HG03575 (cell line): ENCODE measurements around the gene TBCEL.

Source experiments
- ATAC-seq: cut with Tn5 transposase; IDR thresholded peaks from one replicate; pipeline ENCODE4 v1.9.1; 2021; ENCODE audit not compliant: unreplicated experiment, insufficient number of reproducible peaks, low FRiP score; ENCODE audit errors: extremely low read depth

TBCEL gene

GRCh38 chr11:121023848-121024751 lies at the start of gene TBCEL:
TSS of gene TBCEL (plus strand) at chr11:121024102. CDS start at chr11:121045691, 21,589 bp downstream.
- ATAC-seq = peak; percentile 42

GRCh38 chr11:120974466-120974865 lies 49.4 kb upstream of the TBCEL start:
- ATAC-seq = no peak

DNA sequence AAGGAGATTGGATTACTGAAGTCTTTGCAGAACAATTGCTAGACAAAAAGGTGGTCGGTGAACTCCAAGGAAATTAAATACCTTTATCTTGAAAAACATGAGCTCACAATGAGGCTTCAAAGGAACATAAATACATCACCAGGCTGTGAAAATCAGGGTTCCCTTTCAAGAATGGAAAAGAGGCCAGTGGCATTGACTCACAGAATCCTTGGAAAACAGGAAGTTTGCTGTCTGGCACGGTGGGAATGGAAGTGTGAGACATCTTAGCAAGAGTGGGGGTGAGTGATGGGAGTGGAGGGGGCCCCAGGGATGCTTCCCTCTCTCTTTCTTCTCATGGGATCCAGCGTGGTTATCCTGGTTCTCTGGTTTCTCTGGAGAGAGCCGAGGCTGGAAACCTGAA lies 48.9 kb upstream of the TBCEL start:
- no peak for ATAC-seq

GRCh38 chr11:120977266-120978137 lies 46.4 kb upstream of the TBCEL start:
- ATAC-seq = no peak

DNA sequence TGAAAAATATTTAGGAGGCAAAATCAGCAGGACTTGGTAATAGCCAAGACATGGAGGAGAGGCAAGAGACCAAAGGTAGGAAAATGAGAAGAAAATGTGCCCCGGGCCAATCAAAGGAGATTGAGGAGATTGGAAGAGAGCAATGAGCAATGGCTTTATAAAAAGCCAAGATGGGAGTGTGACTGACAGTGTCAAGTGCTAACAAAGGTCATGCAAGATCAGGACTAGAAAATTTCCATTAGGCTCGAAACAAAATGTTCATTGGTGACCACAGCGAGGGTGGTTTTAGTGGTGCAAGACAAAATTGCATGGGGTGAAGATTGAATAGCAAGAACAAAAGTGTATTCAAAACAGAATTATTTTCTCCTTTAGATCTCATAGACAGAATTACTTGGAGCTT lies 45.2 kb upstream of the TBCEL start:
- no peak for ATAC-seq

DNA sequence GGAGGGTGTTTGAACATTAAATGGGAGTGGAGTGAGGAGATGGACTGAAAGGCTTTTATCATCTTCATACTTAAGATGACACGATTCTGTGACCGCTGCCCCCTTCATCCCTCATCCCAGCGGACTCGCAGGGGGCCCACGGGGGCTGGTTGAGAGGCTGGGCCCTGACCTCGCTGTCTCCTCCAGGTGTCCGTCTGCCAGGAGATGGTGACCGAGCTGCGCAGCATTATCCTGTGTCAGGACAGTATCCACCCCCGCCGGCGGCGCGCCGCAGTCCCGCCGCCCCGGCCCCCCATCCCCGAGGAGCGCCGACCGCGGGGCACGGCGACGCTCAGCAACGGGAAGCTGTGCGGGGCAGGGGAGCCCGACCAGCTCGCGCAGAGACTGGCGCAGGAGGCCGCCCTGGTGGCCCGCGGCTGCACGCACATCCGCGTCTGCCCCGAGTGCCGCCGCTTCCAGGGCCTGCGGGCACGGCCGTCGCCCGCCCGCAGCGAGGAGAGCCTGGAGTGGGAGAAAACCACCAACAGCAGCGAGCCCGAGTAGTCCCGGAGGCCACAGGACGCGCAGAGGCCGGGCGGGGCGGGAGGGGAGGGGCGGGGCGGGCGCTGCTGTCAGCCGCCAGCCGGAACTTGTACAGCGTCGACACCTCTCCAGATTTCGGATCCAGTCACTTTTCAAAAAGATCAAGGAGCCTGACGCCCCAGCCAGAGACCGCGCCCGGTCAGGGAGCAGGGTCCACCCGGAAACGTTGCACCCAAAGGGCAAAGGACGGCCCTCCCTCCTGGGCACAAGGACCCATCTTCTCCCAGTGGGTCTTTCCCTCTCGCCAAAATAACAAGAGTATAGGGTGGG lies 38.0 kb upstream of the TBCEL start:
- no peak for ATAC-seq

DNA sequence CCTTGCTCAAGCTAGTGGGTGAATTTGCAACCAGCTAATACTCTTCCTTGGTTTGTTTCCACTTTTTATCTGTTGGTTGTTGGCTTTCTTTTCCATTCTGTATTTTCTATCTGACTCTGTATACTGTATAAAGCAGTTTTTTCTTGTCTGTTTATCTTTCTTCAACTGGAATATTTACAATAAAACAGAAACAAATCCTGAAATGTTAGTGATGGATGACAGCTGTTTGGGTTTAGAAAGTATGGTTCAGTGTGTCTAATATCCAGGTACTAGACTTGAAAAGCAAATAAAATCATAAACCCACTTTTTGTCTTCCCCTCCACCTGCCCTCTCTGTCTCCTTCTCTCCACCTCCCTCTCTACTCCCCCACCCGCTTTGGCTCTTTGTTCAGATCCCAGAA lies 35.3 kb upstream of the TBCEL start:
- ATAC-seq = no peak

DNA sequence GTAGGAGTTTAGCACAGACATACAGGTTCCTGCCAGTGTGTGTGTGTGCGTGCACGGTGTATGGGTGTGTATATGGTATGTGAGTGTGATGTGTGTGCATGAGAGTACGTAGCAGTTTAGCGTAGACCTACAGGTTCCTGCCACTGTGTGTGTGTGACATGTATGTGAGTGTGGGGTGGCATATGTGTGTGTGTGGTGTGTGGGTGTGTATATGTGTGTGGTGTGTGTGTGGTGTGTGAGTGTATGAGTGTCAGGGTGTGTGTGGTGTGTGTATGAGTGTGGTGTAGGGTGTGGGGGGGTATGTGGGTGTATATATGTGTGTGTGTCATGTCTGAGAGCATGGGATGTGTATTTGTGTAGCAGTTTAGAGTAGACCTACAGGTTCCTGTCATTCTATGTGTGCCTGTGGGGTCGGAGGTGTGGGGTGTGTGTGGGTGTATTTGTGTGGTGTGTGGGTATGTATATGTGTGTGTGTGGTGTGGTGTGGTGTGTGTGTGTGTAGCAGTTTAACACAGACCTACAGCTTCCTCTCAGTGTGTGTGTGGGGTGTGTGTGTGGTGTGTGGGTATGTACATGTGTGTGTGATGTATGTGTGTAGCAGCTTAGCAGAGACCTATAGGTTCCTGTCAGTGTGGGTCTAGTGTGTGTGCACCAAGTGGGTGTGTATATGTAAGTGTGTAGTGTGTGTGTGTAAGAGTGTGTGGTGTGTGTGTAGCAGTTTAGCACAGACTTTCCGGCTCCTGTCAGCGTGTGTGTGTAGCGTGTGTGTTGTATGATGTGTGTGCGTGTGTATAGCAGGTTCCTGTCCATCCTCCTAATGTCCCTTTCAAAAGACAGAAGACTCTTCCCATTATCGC lies 31.8 kb upstream of the TBCEL start:
- no peak for ATAC-seq

GRCh38 chr11:120994091-120994859 lies 29.6 kb upstream of the TBCEL start:
- ATAC-seq = no peak

GRCh38 chr11:120995184-120995583 lies 28.7 kb upstream of the TBCEL start:
- no peak for ATAC-seq

DNA sequence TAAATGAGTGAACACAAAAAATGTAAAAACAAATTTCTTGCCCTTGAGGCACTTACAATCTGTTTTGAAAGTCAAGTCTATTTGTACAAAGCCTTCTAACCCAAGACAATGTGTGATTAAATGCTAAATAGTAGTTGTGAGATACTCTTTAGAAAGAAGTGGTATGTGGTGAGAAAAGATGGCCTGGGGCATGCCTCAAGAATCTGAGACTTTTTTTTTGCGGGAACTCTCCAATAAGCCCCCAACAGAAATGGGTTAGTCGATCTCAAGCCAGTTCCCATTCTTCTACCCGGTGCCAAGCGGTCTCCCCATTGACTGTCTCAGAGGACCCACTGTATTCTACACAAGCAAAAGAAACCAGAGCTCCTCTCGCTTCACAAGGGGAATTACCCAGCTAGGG lies 26.9 kb upstream of the TBCEL start:
- no peak for ATAC-seq

DNA sequence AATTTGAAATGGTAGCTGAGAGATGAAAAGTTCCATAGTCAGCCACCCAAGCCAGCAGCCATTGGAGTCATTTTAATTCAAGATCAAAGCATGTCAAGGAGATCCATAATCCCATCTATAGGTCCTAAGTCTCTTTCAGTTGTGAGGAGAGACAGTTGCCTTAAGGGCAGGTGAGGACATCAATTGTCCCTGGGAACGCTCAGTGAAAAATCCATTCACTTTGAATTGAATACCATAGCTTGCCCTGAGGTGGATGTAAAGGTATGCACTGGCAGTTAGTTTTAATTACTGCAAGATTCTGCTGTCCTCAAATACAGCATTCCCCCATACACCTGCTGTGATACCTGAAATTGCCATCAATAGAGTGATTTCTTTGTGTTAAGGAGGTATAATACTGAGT lies 25.3 kb upstream of the TBCEL start:
- no peak for ATAC-seq

DNA sequence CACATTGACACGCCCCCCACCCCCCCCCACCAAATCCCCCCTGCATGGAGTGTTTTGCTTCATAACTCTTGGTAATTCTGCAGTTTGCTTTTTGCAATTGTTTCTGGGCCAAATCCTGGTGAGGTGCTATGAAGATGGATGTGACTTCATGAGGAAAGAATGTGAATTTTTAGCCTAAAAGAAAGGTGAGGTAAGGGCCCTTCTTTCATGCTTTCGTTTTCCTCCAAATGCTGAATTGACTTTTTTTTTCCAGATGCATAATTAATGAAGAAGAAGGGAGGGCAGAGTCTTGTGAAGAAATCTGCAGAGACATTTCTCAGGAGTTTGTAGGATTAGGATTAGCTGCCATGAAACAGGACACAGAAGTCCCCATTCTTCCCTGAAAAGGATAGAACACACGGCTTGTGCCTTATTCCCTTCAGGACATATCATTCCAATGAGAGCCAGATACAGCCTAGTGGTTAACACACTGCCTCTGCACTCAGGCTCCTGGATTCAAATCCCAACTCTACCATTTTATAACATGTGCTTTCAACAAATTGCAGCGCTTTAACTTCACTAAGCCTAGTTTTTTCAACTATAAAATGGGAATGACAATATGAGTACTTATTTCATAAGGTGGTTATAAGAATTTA lies 19.6 kb upstream of the TBCEL start:
- ATAC-seq = no peak

DNA sequence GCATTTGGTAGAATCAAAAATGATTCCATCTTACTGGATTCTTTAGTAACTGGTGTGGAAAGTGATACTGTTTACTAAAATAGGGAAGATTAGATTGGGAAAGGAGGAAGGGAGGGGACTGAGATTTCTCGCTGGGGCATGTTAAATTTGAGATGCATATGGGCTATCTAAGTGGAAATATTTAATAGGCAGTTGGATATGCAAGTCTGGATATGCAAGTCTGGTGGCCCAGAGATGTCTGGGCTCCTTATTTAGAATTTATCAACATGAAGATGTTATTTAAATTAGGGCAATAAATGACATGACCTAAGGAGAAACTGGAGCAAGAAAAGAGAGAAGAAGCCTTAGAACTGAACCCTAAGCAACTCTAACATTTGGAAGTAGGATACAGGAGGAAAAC lies 17.0 kb upstream of the TBCEL start:
- ATAC-seq = no peak

GRCh38 chr11:121008551-121008950 lies 15.4 kb upstream of the TBCEL start:
- no peak for ATAC-seq

DNA sequence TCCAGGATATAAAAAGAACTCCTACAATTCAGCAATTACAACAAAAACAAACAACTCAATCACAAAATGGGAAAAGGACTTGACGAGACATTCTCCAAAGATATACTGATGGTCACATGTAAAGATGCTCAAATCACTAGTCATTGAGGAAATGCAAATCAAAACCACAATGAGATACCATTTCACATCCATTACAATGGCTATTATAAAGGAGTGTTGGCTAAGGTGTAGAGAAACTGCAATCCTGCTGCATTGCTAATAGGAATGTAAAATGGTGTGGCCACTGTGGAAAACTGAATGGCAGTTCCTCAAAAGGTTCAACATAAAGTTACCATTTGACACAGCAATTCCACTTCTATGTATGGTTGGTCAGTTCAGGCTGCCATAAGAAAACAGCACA lies 11.8 kb upstream of the TBCEL start:
- no peak for ATAC-seq

- ATAC-seq = no peak
These were observed 5.2 kb upstream of the TBCEL start for GRCh38 chr11:121018746-121019145.
